A673 (cell line): ENCODE results near the gene AATK. TPM values are rescaled to one million over a fixed set of nuclear protein-coding genes. Genes with fewer than 3 reads are reported as not detected.

Source experiments
- BruUV-seq: library from RNA; stranded (reverse); fragments of 400-500 nt; replicated peaks from 2 replicates; lab custom pipeline; 2021; lab: Mats Ljungman, UMichigan
- CTCF ChIA-PET: fragments of 300-600 bp; sonication (Branson Sonifier 250); formaldehyde crosslinking; loops from one replicate; lab custom pipeline; 2022; ENCODE audit warnings: antibody characterized with exemption; lab: Charles Lee
- POLR2A ChIA-PET: fragments of 300-600 bp; sonication (Branson Sonifier 250); formaldehyde crosslinking; loops from one replicate; lab custom pipeline; 2022; ENCODE audit warnings: antibody characterized with exemption; ENCODE audit not compliant: low non-redundant PET; lab: Charles Lee
- DNase-seq: peaks from one replicate; pipeline ENCODE4 v3.0.0-alpha.2; 2015; ENCODE audit warnings: low spot score
- H3K27ac ChIP-seq: fragments of 200-600 bp; sonication (generic); 2 replicates; pipeline ENCODE4 v1.5.1; 2016; ENCODE audit warnings: mixed run types, low read depth, mild to moderate bottlenecking, mixed read lengths, antibody characterized with exemption, low read length; ENCODE audit not compliant: poor library complexity, severe bottlenecking
- H3K27me3 ChIP-seq: fragments of 200-600 bp; sonication (generic); replicated peaks from 2 replicates; pipeline ENCODE4 v1.6.1; 2017; ENCODE audit warnings: mixed run types, low read depth, mild to moderate bottlenecking, mixed read lengths, antibody characterized with exemption, low read length; ENCODE audit not compliant: insufficient read depth, poor library complexity
- H3K36me3 ChIP-seq: fragments of 200-600 bp; sonication (generic); 2 replicates; pipeline ENCODE4 v1.6.1; 2016; ENCODE audit warnings: mixed run types, mild to moderate bottlenecking, mixed read lengths, antibody characterized with exemption, low read length; ENCODE audit not compliant: insufficient read depth, poor library complexity, severe bottlenecking
- H3K4me1 ChIP-seq: fragments of 200-600 bp; sonication (generic); 2 replicates; pipeline ENCODE4 v1.6.1; 2017; ENCODE audit warnings: mixed run types, mild to moderate bottlenecking, mixed read lengths, antibody characterized with exemption, low read length; ENCODE audit not compliant: insufficient read depth, poor library complexity, severe bottlenecking
- H3K4me3 ChIP-seq: fragments of 200-600 bp; sonication (generic); 2 replicates; pipeline ENCODE4 v1.5.1; 2016; ENCODE audit warnings: low read depth, mixed run types, mild to moderate bottlenecking, mixed read lengths, low read length; ENCODE audit not compliant: poor library complexity, severe bottlenecking
- H3K9me3 ChIP-seq: fragments of 200-600 bp; sonication (generic); 2 replicates; pipeline ENCODE4 v1.6.1; 2016; ENCODE audit warnings: mixed run types, low read depth, mild to moderate bottlenecking, mixed read lengths, antibody characterized with exemption, low read length; ENCODE audit not compliant: poor library complexity, severe bottlenecking
- CTCF ChIP-seq: fragments of 300-800, 200-600 bp; sonication (generic); conservative IDR thresholded peaks from 2 replicates; pipeline ENCODE4 v1.5.1; 2017; ENCODE audit warnings: low read depth, mild to moderate bottlenecking, antibody characterized with exemption, low read length, moderate library complexity, mixed read lengths
- EZH2 ChIP-seq: fragments of 200-600 bp; sonication (generic); IDR thresholded peaks from 2 replicates; pipeline ENCODE4 v1.6.1; 2017; ENCODE audit warnings: borderline replicate concordance, low read depth, mild to moderate bottlenecking, mixed read lengths, antibody characterized with exemption, low read length; ENCODE audit not compliant: poor library complexity, severe bottlenecking
- intact Hi-C: fragments of 100-400 bp; cut with micrococcal nuclease; formaldehyde crosslinking; loops from one replicate; pipeline ENCODE4 v1.10.0; 2022; ENCODE audit not compliant: unreplicated experiment
- total RNA-seq: library from RNA; stranded (reverse); gene quantifications from 2 replicates; pipeline ENCODE4 v1.2.3, GENCODE V29; 2021

AATK gene
- total RNA-seq, 1 experiment from 2014 or later = 0.90 TPM

GRCh38 chr17:81187586-81188490 is 21.8 kb upstream of the AATK start:
- Histone ChIP-seq H3K9me3 (no peaks in the 10 kb centered on the region), H3K4me3 (no peak overlapping the region), H3K4me1 (no peaks in the 10 kb centered on the region), H3K36me3 (peaks cover 5% of the 10 kb centered on the region), H3K27ac (no peak overlapping the region), H3K27me3 (no peaks in the 10 kb centered on the region)
- no peak for TF ChIP-seq CTCF
- TF ChIP-seq EZH2 = no peak
- ChIA-PET CTCF (no interaction called here), POLR2A (no interaction called here)
- no peak for DNase-seq
- intact Hi-C loops = no loop called here
- no TSS peak for BruUV-seq

- no peak for DNase-seq
- ChIA-PET POLR2A (no interaction called here), CTCF (no interaction called here)
- no TSS peak for BruUV-seq
- H3K4me3 ChIP-seq = no peak overlapping the region
- no peak overlapping the region for H3K27ac ChIP-seq
- H3K27me3 ChIP-seq = no peaks in the 10 kb centered on the region
- H3K4me1 ChIP-seq = no peaks in the 10 kb centered on the region
- TF ChIP-seq EZH2 = no peak
- no peak for TF ChIP-seq CTCF
- intact Hi-C loops = no loop called here
- no peaks in the 10 kb centered on the region for H3K9me3 ChIP-seq
- peaks cover 5% of the 10 kb centered on the region for H3K36me3 ChIP-seq
These were observed 21.1 kb upstream of the AATK start for GRCh38 chr17:81187120-81187519.

- ChIA-PET CTCF (no interaction called here), POLR2A (no interaction called here)
- Histone ChIP-seq H3K9me3 (no peaks in the 10 kb centered on the region), H3K27ac (no peak overlapping the region), H3K4me3 (no peak overlapping the region), H3K4me1 (no peaks in the 10 kb centered on the region), H3K27me3 (no peaks in the 10 kb centered on the region), H3K36me3 (peaks cover 5% of the 10 kb centered on the region)
- no peak for TF ChIP-seq CTCF
- no peak for TF ChIP-seq EZH2
- no TSS peak for BruUV-seq
- intact Hi-C loops = no loop called here
- no peak for DNase-seq
These were observed 20.2 kb upstream of the AATK start for GRCh38 chr17:81186203-81186602.
